ENCODE results near the gene TRIP11. TPM values are rescaled to one million over a fixed set of nuclear protein-coding genes. Genes with fewer than 3 reads are reported as not detected.

The TRIP11 gene
- total RNA-seq, 1 donor from 2014 or later, result 92.7 TPM

DNA sequence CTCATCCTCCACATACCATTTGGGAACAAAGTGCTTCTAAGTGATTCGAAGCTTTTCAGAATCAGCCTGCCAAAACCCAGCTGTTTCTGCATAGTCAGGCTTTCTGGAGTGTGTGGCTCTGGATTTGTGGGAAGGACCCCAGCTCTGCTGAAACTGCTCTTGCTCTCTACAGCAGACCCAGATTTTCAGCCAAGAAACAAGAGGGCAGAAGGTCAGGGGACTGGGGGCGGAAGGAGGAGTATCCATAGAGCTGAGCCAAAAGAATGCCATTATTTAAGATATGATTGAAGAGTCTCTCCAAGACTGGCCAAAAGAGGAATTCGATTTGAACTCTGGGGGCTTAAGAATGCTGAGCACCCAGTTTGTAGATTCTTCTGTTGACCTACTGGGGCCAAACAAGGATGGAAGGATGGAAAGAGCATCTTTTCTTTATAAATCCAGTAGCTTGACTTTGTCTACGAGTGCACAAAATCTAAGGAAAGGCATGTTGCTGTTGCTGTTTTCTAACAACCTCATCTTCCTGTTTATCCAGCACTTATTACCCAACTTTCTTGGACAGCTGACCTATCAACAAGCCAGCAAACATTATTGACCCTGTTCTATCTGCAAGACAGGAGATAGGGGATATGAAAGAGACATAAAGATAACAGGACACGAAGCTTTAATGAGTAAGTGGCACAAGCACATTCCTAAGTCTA, 121.5 kb downstream of the TRIP11 start:
- Mint-ChIP-seq H3K27ac (ENCODE audit: unreplicated experiment) (peak overlapping the region; percentile 77), H3K9me3 (ENCODE audit: low read depth) (peaks cover 6% of the 10 kb centered on the region), H3K36me3 (ENCODE audit: low read depth) (peaks cover 52% of the 10 kb centered on the region), H3K4me1 (ENCODE audit: low read depth) (peaks cover 80% of the 10 kb centered on the region), H3K27me3 (ENCODE audit: low read depth) (no peaks in the 10 kb centered on the region), H3K4me3 (ENCODE audit: unreplicated experiment) (no peak overlapping the region)
- DNase-seq (ENCODE audit: low spot score), result no peak
- TF ChIP-seq, protein P1, sequence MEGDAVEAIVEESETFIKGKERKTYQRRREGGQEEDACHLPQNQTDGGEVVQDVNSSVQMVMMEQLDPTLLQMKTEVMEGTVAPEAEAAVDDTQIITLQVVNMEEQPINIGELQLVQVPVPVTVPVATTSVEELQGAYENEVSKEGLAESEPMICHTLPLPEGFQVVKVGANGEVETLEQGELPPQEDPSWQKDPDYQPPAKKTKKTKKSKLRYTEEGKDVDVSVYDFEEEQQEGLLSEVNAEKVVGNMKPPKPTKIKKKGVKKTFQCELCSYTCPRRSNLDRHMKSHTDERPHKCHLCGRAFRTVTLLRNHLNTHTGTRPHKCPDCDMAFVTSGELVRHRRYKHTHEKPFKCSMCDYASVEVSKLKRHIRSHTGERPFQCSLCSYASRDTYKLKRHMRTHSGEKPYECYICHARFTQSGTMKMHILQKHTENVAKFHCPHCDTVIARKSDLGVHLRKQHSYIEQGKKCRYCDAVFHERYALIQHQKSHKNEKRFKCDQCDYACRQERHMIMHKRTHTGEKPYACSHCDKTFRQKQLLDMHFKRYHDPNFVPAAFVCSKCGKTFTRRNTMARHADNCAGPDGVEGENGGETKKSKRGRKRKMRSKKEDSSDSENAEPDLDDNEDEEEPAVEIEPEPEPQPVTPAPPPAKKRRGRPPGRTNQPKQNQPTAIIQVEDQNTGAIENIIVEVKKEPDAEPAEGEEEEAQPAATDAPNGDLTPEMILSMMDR (IDR thresholded peaks at IDR 0.05), result no peak

Other genes starting within 250 kb of the TRIP11 start
- 9.1 to 14.4 TPM (median 11.2 TPM) in 3 replicates for gene TC2N, start 172.5 kb downstream of the TRIP11 start, total RNA-seq
- gene FBLN5, start 92.4 kb downstream of the TRIP11 start, total RNA-seq, result 1,189 to 1,311 TPM (median 1,232 TPM) in 3 replicates
- 20.0 to 26.5 TPM (median 20.4 TPM) in 3 replicates for gene ATXN3, start 66.5 kb upstream of the TRIP11 start, total RNA-seq
- 77.3 to 117 TPM (median 90.4 TPM) in 3 replicates for gene NDUFB1, start 81.6 kb upstream of the TRIP11 start, total RNA-seq
- gene CPSF2, start 81.9 kb upstream of the TRIP11 start, total RNA-seq, result 58.0 to 83.0 TPM (median 65.0 TPM) in 3 replicates